H1 (cell line): ENCODE measurements around the gene HINT3. TPM values are rescaled to one million over a fixed set of nuclear protein-coding genes. Genes with fewer than 3 reads are reported as not detected.

ENCODE experiments used
- CTCF ChIA-PET: fragments of 300-600 bp; sonication (Branson Sonifier 250); formaldehyde crosslinking; loops from one replicate; lab custom pipeline; 2021; ENCODE audit not compliant: partially characterized antibody; lab: Charles Lee
- POLR2A ChIA-PET: fragments of 300-600 bp; sonication (Branson Sonifier 250); formaldehyde crosslinking; loops from one replicate; lab custom pipeline; 2021; ENCODE audit warnings: inconsistent platforms; ENCODE audit not compliant: partially characterized antibody; lab: Charles Lee
- DNase-seq, 2 experiments: peaks; one replicate each; pipeline versions ENCODE4 v3.0.0 to v3.0.0-alpha.2; 2010 to 2022; ENCODE audit warnings: low spot score in 2 of 2, low read depth in 1 of 2, mixed read lengths in 1 of 2
- FAIRE-seq: peaks from 2 replicates; lab custom pipeline; 2011; peaks lifted over from hg19 to GRCh38; lab: Jason Lieb, UNC
- H2AFZ ChIP-seq: 2 replicates; pipeline ENCODE4 v1.8.1; 2012; ENCODE audit warnings: low read length, inconsistent platforms
- H2AK5ac ChIP-seq: 2 replicates; pipeline ENCODE4 v1.6.1; 2013; ENCODE audit warnings: low read depth, low read length
- H2BK120ac ChIP-seq: replicated peaks from 2 replicates; pipeline ENCODE3; 2013; ENCODE audit warnings: low read depth, low read length, inconsistent platforms
- H2BK12ac ChIP-seq: 2 replicates; pipeline ENCODE4 v1.6.1; 2013; ENCODE audit warnings: low read depth, low read length
- H2BK15ac ChIP-seq: 2 replicates; pipeline ENCODE4 v1.6.1; 2013; ENCODE audit warnings: low read length
- H2BK20ac ChIP-seq: 2 replicates; pipeline ENCODE4 v1.6.1; 2013; ENCODE audit warnings: low read length
- H2BK5ac ChIP-seq: 2 replicates; pipeline ENCODE4 v1.6.1; 2013; ENCODE audit warnings: low read depth, low read length
- H3K14ac ChIP-seq: 2 replicates; pipeline ENCODE4 v1.6.1; 2013; ENCODE audit warnings: inconsistent platforms; ENCODE audit not compliant: insufficient read length
- H3K18ac ChIP-seq: 2 replicates; pipeline ENCODE4 v1.6.1; 2013; ENCODE audit warnings: low read length; ENCODE audit errors: extremely low read depth
- H3K23ac ChIP-seq: 2 replicates; pipeline ENCODE4 v1.6.1; 2013; ENCODE audit warnings: inconsistent platforms; ENCODE audit not compliant: insufficient read length
- H3K23me2 ChIP-seq: 2 replicates; pipeline ENCODE4 v1.6.1; 2013; ENCODE audit warnings: low read depth, low read length
- H3K27ac ChIP-seq: 2 replicates; pipeline ENCODE4 v1.6.1; 2011; ENCODE audit warnings: low read depth, low read length, inconsistent platforms
- H3K27me3 ChIP-seq, 4 experiments: replicated peaks in 1 of 4; 1 replicate in 1 of 4; 2 replicates in 3 of 4; pipeline versions ENCODE4 v1.6.1 to v1.8.1; 2011 to 2013; ENCODE audit warnings: low read length in 3 of 4, mild to moderate bottlenecking in 3 of 4, inconsistent platforms in 2 of 4, mixed read lengths in 2 of 4, moderate library complexity in 1 of 4; ENCODE audit not compliant: control insufficient read depth in 3 of 4, insufficient read depth in 3 of 4; ENCODE audit errors: extremely low read depth in 1 of 4
- H3K36me3 ChIP-seq, 4 experiments: 2 replicates each; pipeline versions ENCODE4 v1.6.1 to v1.8.1; 2011 to 2013; ENCODE audit warnings: mild to moderate bottlenecking in 4 of 4, low read length in 3 of 4, moderate library complexity in 2 of 4, control low read depth in 1 of 4, inconsistent platforms in 1 of 4; ENCODE audit not compliant: insufficient read depth in 4 of 4, control insufficient read depth in 2 of 4
- H3K4ac ChIP-seq: replicated peaks from 2 replicates; pipeline ENCODE3; 2013; ENCODE audit warnings: low read length, low read depth, mixed read lengths, inconsistent platforms; ENCODE audit not compliant: insufficient read length
- H3K4me1 ChIP-seq, 4 experiments: replicated peaks in 1 of 4; 1 replicate in 1 of 4; 2 replicates in 3 of 4; pipeline versions ENCODE4 v1.6.1 to v1.8.1; 2011 to 2013; ENCODE audit warnings: low read length in 3 of 4, inconsistent platforms in 2 of 4, mixed read lengths in 1 of 4; ENCODE audit not compliant: insufficient read depth in 4 of 4, control insufficient read depth in 3 of 4
- H3K4me2 ChIP-seq, 2 experiments: 2 replicates each; pipeline versions ENCODE4 v1.6.1 to v1.8.1; 2011 to 2013; ENCODE audit warnings: low read depth in 2 of 2, low read length in 2 of 2, control low read depth in 1 of 2, inconsistent platforms in 1 of 2, mild to moderate bottlenecking in 1 of 2; ENCODE audit not compliant: insufficient read depth in 1 of 2
- H3K4me3 ChIP-seq, 4 experiments: fragments of 200-600, 300-600 bp in 1 of 4; sonication (generic), shearing (Covaris generic), sonication (Bioruptor Twin) in 1 of 4; 2 replicates each; pipeline versions ENCODE4 v1.5.1 to v1.8.1; 2011 to 2016; ENCODE audit warnings: low read length in 4 of 4, low read depth in 3 of 4, control low read depth in 2 of 4, inconsistent platforms in 2 of 4, mild to moderate bottlenecking in 2 of 4, mixed read lengths in 1 of 4, moderate library complexity in 1 of 4; ENCODE audit not compliant: insufficient read depth in 2 of 4; ENCODE audit errors: extremely low read depth in 1 of 4
- H3K56ac ChIP-seq: replicated peaks from 2 replicates; pipeline ENCODE3; 2013; ENCODE audit warnings: low read depth, mild to moderate bottlenecking, mixed read lengths, low read length, inconsistent platforms; ENCODE audit not compliant: insufficient read length
- H3K79me1 ChIP-seq: 2 replicates; pipeline ENCODE4 v1.6.1; 2013; ENCODE audit warnings: low read depth, low read length, control low read depth
- H3K79me2 ChIP-seq, 2 experiments: 2 replicates each; pipeline versions ENCODE4 v1.6.1 to v1.8.1; 2012 to 2013; ENCODE audit warnings: low read length in 2 of 2, mild to moderate bottlenecking in 2 of 2, inconsistent platforms in 1 of 2; ENCODE audit not compliant: insufficient read depth in 2 of 2, control insufficient read depth in 1 of 2
- H3K9ac ChIP-seq, 4 experiments: replicated peaks in 1 of 4; 1 replicate in 1 of 4; 2 replicates in 3 of 4; pipeline versions ENCODE4 v1.6.1 to v1.8.1; 2011 to 2013; ENCODE audit warnings: low read depth in 3 of 4, low read length in 3 of 4, control low read depth in 2 of 4, mild to moderate bottlenecking in 2 of 4, moderate library complexity in 2 of 4, inconsistent platforms in 1 of 4; ENCODE audit errors: extremely low read depth in 1 of 4
- H3K9me3 ChIP-seq, 2 experiments: 2 replicates each; pipeline versions ENCODE4 v1.6.1 to v1.8.1; 2012 to 2013; ENCODE audit warnings: mild to moderate bottlenecking in 2 of 2, moderate library complexity in 2 of 2, control low read depth in 1 of 2, inconsistent platforms in 1 of 2, low read depth in 1 of 2, low read length in 1 of 2, mixed read lengths in 1 of 2; ENCODE audit not compliant: insufficient read depth in 2 of 2
- H4K20me1 ChIP-seq, 2 experiments: replicated peaks in 1 of 2; 2 replicates each; pipeline versions ENCODE3 to v1.8.1; 2011 to 2013; ENCODE audit warnings: inconsistent platforms in 2 of 2, low read length in 2 of 2, mild to moderate bottlenecking in 1 of 2; ENCODE audit not compliant: insufficient read depth in 2 of 2, control insufficient read depth in 1 of 2
- H4K5ac ChIP-seq: 2 replicates; pipeline ENCODE4 v1.6.1; 2013; ENCODE audit warnings: low read length, low read depth, mixed read lengths, inconsistent platforms; ENCODE audit not compliant: insufficient read length
- H4K8ac ChIP-seq: 2 replicates; pipeline ENCODE4 v1.8.0; 2013; ENCODE audit warnings: mild to moderate bottlenecking, moderate library complexity, low read length, inconsistent platforms; ENCODE audit not compliant: insufficient read depth; ENCODE audit errors: extremely low read depth
- H4K91ac ChIP-seq: replicated peaks from 2 replicates; pipeline ENCODE3; 2013; ENCODE audit warnings: low read length, mixed read lengths, inconsistent platforms; ENCODE audit not compliant: insufficient read length
- CEBPB ChIP-seq: IDR thresholded peaks from 2 replicates; pipeline ENCODE4 v1.6.1; 2012; ENCODE audit warnings: low read depth, low read length
- CREB1 ChIP-seq: IDR thresholded peaks from 2 replicates; pipeline ENCODE4 v1.6.1; 2012; ENCODE audit warnings: inconsistent platforms
- KDM1A ChIP-seq: fragments of 200-600, 300-600 bp; sonication (generic); IDR thresholded peaks from 2 replicates; pipeline ENCODE4 v1.7.1; 2016; ENCODE audit warnings: mild to moderate bottlenecking, low read length, borderline replicate concordance
- NRF1 ChIP-seq: IDR thresholded peaks from 2 replicates; pipeline ENCODE4 v1.6.1; 2011; ENCODE audit warnings: mild to moderate bottlenecking, low read depth, low read length, improper control_type of control experiment
- POLR2AphosphoS5 ChIP-seq: IDR thresholded peaks from 2 replicates; pipeline ENCODE4 v1.6.1; 2011; ENCODE audit warnings: low read depth, low read length
- RAD21 ChIP-seq, 2 experiments: IDR thresholded peaks in 1 of 2; conservative IDR thresholded peaks in 1 of 2; 2 replicates each; pipeline ENCODE4 v1.6.1; 2011; ENCODE audit warnings: low read depth in 2 of 2, low read length in 2 of 2, improper control_type of control experiment in 1 of 2, inconsistent platforms in 1 of 2, mild to moderate bottlenecking in 1 of 2, moderate library complexity in 1 of 2
- SP1 ChIP-seq: IDR thresholded peaks from 2 replicates; pipeline ENCODE4 v1.6.1; 2011; ENCODE audit warnings: low read depth, low read length
- TBP ChIP-seq: IDR thresholded peaks from 2 replicates; pipeline ENCODE4 v1.6.1; 2011; ENCODE audit warnings: low read depth, low read length, improper control_type of control experiment
- WGBS, 2 experiments: shearing (Covaris generic) in 1 of 2; methylation state at CpG; one replicate each; pipeline versions ENCODE4 v1.1.6 to v1.1.7; 2013 to 2015; ENCODE audit warnings: low lambda C conversion rate in 2 of 2, mixed read lengths in 2 of 2, inconsistent platforms in 1 of 2, low coverage in 1 of 2, missing lambda C conversion rate in 1 of 2; ENCODE audit not compliant: insufficient replicate concordance in 2 of 2, insufficient coverage in 1 of 2, insufficient read length in 1 of 2; ENCODE audit errors: extremely low coverage in 1 of 2, missing lambda C conversion rate in 1 of 2; 5-methylcytosine and 5-hydroxymethylcytosine counted together
- polyA plus RNA-seq, 7 experiments: library from polyadenylated mRNA; depleted of rRNA in 3 of 7; stranded (reverse) in 5 of 7; unstranded in 2 of 7; fragments of >200 nt in 5 of 7; fragments of 200-250 nt in 2 of 7; gene quantifications; 1 replicate in 5 of 7; 2 replicates in 1 of 7; 4 replicates in 1 of 7; pipeline versions ENCODE4 v1.2.1 to v1.2.3, GENCODE V29; 2011 to 2013; ENCODE audit warnings: missing spikeins in 2 of 7, mixed read lengths in 2 of 7
- total RNA-seq: library from RNA; stranded (reverse); fragmentation: NEBNext Ultra II Directional; extraction: Animal tissue kit (Norgen Biotek cat#: 25700); gene quantifications from 2 replicates; pipeline ENCODE4 v1.2.1, GENCODE V29; 2021
- TF ChIP-seq, protein P1 (sequence below): IDR thresholded peaks from 2 replicates; pipeline ENCODE4 v1.6.1; 2012; ENCODE audit warnings: inconsistent platforms

The HINT3 gene
- total and polyA plus RNA-seq, 2 of the 8 experiments (the other 6 are each of a cell fraction or from before 2014, with no cell fraction given): 1.2 to 7.8 TPM

DNA sequence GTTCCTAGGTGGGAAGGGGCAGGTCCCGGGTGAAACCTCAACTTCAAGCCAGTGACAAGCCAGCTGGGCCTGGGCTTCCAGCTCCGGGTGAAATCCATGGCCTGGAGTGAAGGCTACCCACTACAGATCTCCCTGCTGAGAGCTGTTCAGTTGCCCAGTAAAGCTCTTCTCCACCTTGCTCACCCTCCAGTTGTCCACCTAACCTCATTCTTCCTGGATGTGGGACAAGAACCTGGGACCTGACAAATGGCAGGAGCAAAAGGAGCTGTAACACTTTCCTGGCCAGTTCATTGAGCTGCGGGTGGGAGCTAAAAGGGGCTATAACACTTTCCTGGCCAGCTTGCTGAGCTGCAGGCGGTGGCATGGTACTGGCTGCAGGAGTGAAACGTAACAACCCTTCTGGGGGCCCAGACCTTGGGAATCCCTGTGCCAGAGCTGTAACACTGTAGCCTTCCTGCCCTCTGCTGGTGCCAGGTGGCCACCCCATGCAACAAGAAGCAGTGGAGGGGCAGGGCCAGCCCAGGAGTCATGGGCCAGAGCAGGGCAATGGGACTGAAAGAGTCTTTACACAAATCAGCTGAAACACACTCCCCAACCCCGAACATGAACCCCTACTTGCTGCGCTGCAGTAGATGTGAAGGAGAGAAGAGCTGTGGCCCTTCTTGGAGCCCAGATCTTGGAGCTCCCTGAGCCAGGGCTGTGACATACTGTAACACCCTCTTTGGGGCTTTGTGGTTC is 3.6 kb upstream of the HINT3 start:
- Histone ChIP-seq H4K8ac (0 out of 2 replicates have a peak overlapping the region, but pooled peaks have one; percentile 94), H2BK120ac (no peak overlapping the region), H4K5ac (no peak overlapping the region), H2AK5ac (no peak overlapping the region), H3K9me3 (no peaks in the 10 kb centered on the region), H2AFZ (peak overlapping the region; percentile 99), H4K20me1 (no peaks in the 10 kb centered on the region), H2BK15ac (peak overlapping the region; percentile 53; the same call in 1 of the 2 replicates), H2BK20ac (no peak overlapping the region), H3K27ac (no peak overlapping the region), H3K4me1 (peaks cover 0 to 9% (median 6%) of the 10 kb centered on the region in 4 experiments; a peak in 5 of 7 replicates), H3K56ac (no peak overlapping the region), H4K91ac (no peak overlapping the region), H3K79me1 (no peaks in the 10 kb centered on the region), H3K4me2 (peak overlapping the region in 1 of 2 experiments; percentile 66; a peak in 2 of 4 replicates), H2BK12ac (no peak overlapping the region), H3K9ac (no peak overlapping the region), H3K4me3 (peak overlapping the region in 3 of 4 experiments; percentile 10 to 50 (median 17); a peak in 5 of 8 replicates), H3K23ac (no peak overlapping the region), H3K27me3 (no peaks in the 10 kb centered on the region), H3K36me3 (no peaks in the 10 kb centered on the region), H3K23me2 (no peaks in the 10 kb centered on the region; the same call in 1 of the 2 replicates), H3K4ac (no peak overlapping the region), H2BK5ac (no peak overlapping the region), H3K14ac (no peak overlapping the region), H3K79me2 (0 out of 4 replicates have a peak, but pooled peaks cover 0 to 3% of the 10 kb centered on the region in 2 experiments), H3K18ac (no peak overlapping the region)
- DNase-seq (peak in 1 of 2 experiments; percentile 54), FAIRE-seq (no peak)
- POLR2A ChIA-PET: interaction anchor here (0.5 to 1.5 kb wide), 6 partner anchors 33 to 651 kb away, joined by 3 read pairs; partner anchors contain the start of genes HDDC2, NCOA7 and TRMT11
- 48% methylated on average over 7 of the region's 7 CpGs; no CpG with 5 or more reads in 1 of the 2 experiments for WGBS, 2 experiments
- CTCF ChIA-PET: interaction anchor here (0.6 to 7.3 kb wide), 56 partner anchors 9 to 799 kb away, joined by 3 to 77 read pairs (median 5); partner anchors contain the start of genes NCOA7 and TPD52L1
- TF ChIP-seq, protein P1, sequence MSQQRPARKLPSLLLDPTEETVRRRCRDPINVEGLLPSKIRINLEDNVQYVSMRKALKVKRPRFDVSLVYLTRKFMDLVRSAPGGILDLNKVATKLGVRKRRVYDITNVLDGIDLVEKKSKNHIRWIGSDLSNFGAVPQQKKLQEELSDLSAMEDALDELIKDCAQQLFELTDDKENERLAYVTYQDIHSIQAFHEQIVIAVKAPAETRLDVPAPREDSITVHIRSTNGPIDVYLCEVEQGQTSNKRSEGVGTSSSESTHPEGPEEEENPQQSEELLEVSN: 0 out of 2 replicates have a peak, but pooled peaks have one; percentile 4
- peak; percentile 45; the same call in 1 of the 2 replicates for TF ChIP-seq CREB1
- peak; percentile 39; the same call in 1 of the 2 replicates for TF ChIP-seq TBP
- TF ChIP-seq SP1: no peak
- peak; percentile 26; the same call in 1 of the 2 replicates for TF ChIP-seq KDM1A
- TF ChIP-seq POLR2AphosphoS5: no peak
- peak; percentile 87 to 89 for TF ChIP-seq RAD21 (IDR thresholded peaks at IDR 0.05 in 1 of 2, conservative IDR thresholded peaks at IDR 0.05 in 1 of 2; ENCODE audit: low read depth in 2 of 2, low read length in 2 of 2)
- no peak for TF ChIP-seq NRF1
- no peak for TF ChIP-seq CEBPB
